GM06990 (cell line): ENCODE measurements around the gene GPATCH2L.

ENCODE experiments used
- DNase-seq: peaks from one replicate; pipeline ENCODE4 v3.0.0-alpha.2; 2011; ENCODE audit not compliant: insufficient read length; ENCODE audit errors: extremely low read depth
- H3K27me3 ChIP-seq: replicated peaks from 2 replicates; pipeline ENCODE4 v1.6.0; 2011; ENCODE audit warnings: low read length; ENCODE audit not compliant: control insufficient read depth, insufficient read depth
- H3K36me3 ChIP-seq: 2 replicates; pipeline ENCODE4 v1.5.1; 2011; ENCODE audit warnings: low read length; ENCODE audit not compliant: control insufficient read depth, insufficient read depth
- H3K4me3 ChIP-seq: replicated peaks from 2 replicates; pipeline ENCODE4 v1.5.1; 2011; ENCODE audit warnings: low read depth, mild to moderate bottlenecking, control low read depth, low read length
- CTCF ChIP-seq: IDR thresholded peaks from 2 replicates; pipeline ENCODE4 v1.5.1; 2011; ENCODE audit warnings: low read length, control low read depth, mild to moderate bottlenecking, inconsistent platforms; ENCODE audit not compliant: insufficient read depth, poor library complexity, severe bottlenecking

The GPATCH2L gene

GRCh38 chr14:76181546-76181945 is 29.8 kb downstream of the GPATCH2L start:
- Histone ChIP-seq H3K27me3 (no peaks in the 10 kb centered on the region), H3K36me3 (peaks cover 13% of the 10 kb centered on the region), H3K4me3 (no peak overlapping the region)
- no peak for DNase-seq
- TF ChIP-seq CTCF, result peak; percentile 25

GRCh38 chr14:76186308-76187027 is 34.7 kb downstream of the GPATCH2L start:
- Histone ChIP-seq H3K4me3 (no peak overlapping the region), H3K27me3 (no peaks in the 10 kb centered on the region), H3K36me3 (peaks cover 2% of the 10 kb centered on the region; the same call in 1 of the 2 replicates)
- DNase-seq, result peak; percentile 26
- no peak for TF ChIP-seq CTCF

- no peak overlapping the region for H3K4me3 ChIP-seq
- no peak for DNase-seq
- H3K36me3 ChIP-seq, result no peaks in the 10 kb centered on the region; the same call in 1 of the 2 replicates
- no peak for TF ChIP-seq CTCF
- H3K27me3 ChIP-seq, result no peaks in the 10 kb centered on the region
These were observed 39.6 kb downstream of the GPATCH2L start for GRCh38 chr14:76191297-76191696.

- peaks cover 5% of the 10 kb centered on the region for H3K36me3 ChIP-seq
- DNase-seq, result peak; percentile 31
- H3K27me3 ChIP-seq, result no peaks in the 10 kb centered on the region
- TF ChIP-seq CTCF, result no peak
- no peak overlapping the region for H3K4me3 ChIP-seq
These were observed 42.0 kb downstream of the GPATCH2L start for GRCh38 chr14:76193696-76194095.

GRCh38 chr14:76194327-76194726 is 42.6 kb downstream of the GPATCH2L start:
- Histone ChIP-seq H3K36me3 (peaks cover 5% of the 10 kb centered on the region), H3K27me3 (no peaks in the 10 kb centered on the region), H3K4me3 (peak overlapping the region; percentile 26)
- no peak for TF ChIP-seq CTCF
- DNase-seq, result peak; percentile 36

- H3K4me3 ChIP-seq, result peak overlapping the region; percentile 26
- DNase-seq, result no peak
- no peak for TF ChIP-seq CTCF
- no peaks in the 10 kb centered on the region for H3K27me3 ChIP-seq
- peaks cover 5% of the 10 kb centered on the region for H3K36me3 ChIP-seq
These were observed 43.3 kb downstream of the GPATCH2L start for GRCh38 chr14:76195003-76195402.
